Cardiac muscle cell (in vitro differentiated cells and primary cell): Measurements from ENCODE around the gene KCNH8. TPM values are rescaled to one million over a fixed set of nuclear protein-coding genes. Genes with fewer than 3 reads are reported as not detected.
A peak's percentile ranks its signal among the peaks of the same experiment; 100 is the strongest.

ENCODE experiments used
- DNase-seq, 2 donors: peaks; one replicate each; pipeline versions ENCODE4 v3.0.0 to v3.0.0-alpha.2; 2010 to 2017; ENCODE audit warnings: low read depth in 1 of 2, low spot score in 1 of 2
- H3K27ac ChIP-seq: fragments of 200-600 bp; sonication (generic); 2 replicates; pipeline ENCODE4 v1.5.1; 2016
- H3K27me3 ChIP-seq: fragments of 200-600 bp; sonication (generic); 2 replicates; pipeline ENCODE4 v1.6.0; 2016; ENCODE audit warnings: control low read depth
- H3K36me3 ChIP-seq: fragments of 200-600 bp; sonication (generic); 2 replicates; pipeline ENCODE4 v1.5.1; 2016; ENCODE audit warnings: control low read depth
- H3K4me1 ChIP-seq: fragments of 200-600 bp; sonication (generic); 2 replicates; pipeline ENCODE4 v1.8.1; 2017; ENCODE audit warnings: low read depth, mild to moderate bottlenecking, mixed run types
- H3K4me3 ChIP-seq: fragments of 200-600 bp; sonication (generic); 2 replicates; pipeline ENCODE4 v1.5.1; 2016; ENCODE audit warnings: mild to moderate bottlenecking
- H3K9me3 ChIP-seq: fragments of 200-600 bp; sonication (generic); 2 replicates; pipeline ENCODE4 v1.5.1; 2017; ENCODE audit warnings: low read depth, mild to moderate bottlenecking, control low read depth
- CTCF ChIP-seq: IDR thresholded peaks from 2 replicates; pipeline ENCODE4 v1.5.1; 2012; ENCODE audit warnings: low read depth, mild to moderate bottlenecking, low read length
- polyA plus RNA-seq: library from polyadenylated mRNA; unstranded; fragments of >200 nt; fragmentation: Nextera tagmentation; extraction: Ambion mirVana; gene quantifications from 2 replicates; pipeline ENCODE4 v1.2.1, GENCODE V29; 2016
- total RNA-seq: library from RNA; depleted of rRNA; stranded (reverse); fragments of >200 nt; gene quantifications from 2 replicates; pipeline ENCODE4 v1.2.3, GENCODE V29; 2016

The KCNH8 gene
- total and polyA plus RNA-seq, 2 experiments from 2014 or later: 0.86 TPM; not detected in 1

- no peaks in the 10 kb centered on the region for H3K27me3 ChIP-seq
- no peak for TF ChIP-seq CTCF
- H3K36me3 ChIP-seq: no peaks in the 10 kb centered on the region
- no peak overlapping the region for H3K4me3 ChIP-seq
- H3K9me3 ChIP-seq: no peaks in the 10 kb centered on the region
- H3K4me1 ChIP-seq: no peaks in the 10 kb centered on the region
- no peak overlapping the region for H3K27ac ChIP-seq
- no peak for DNase-seq
These were observed 106.6 kb downstream of the KCNH8 start for GRCh38 chr3:19254784-19255338.

- Histone ChIP-seq H3K4me1 (no peaks in the 10 kb centered on the region), H3K27ac (no peak overlapping the region), H3K36me3 (no peaks in the 10 kb centered on the region), H3K4me3 (no peak overlapping the region), H3K9me3 (no peaks in the 10 kb centered on the region), H3K27me3 (no peaks in the 10 kb centered on the region)
- peak in 1 of 2 donors; percentile 5 for DNase-seq
- no peak for TF ChIP-seq CTCF
These were observed 108.0 kb downstream of the KCNH8 start for GRCh38 chr3:19256313-19256712.

GRCh38 chr3:19263606-19264005, 115.3 kb downstream of the KCNH8 start:
- H3K9me3 ChIP-seq: no peaks in the 10 kb centered on the region
- H3K4me3 ChIP-seq: no peak overlapping the region
- no peak overlapping the region for H3K27ac ChIP-seq
- TF ChIP-seq CTCF: no peak
- H3K36me3 ChIP-seq: no peaks in the 10 kb centered on the region
- H3K27me3 ChIP-seq: no peaks in the 10 kb centered on the region
- no peak for DNase-seq
- H3K4me1 ChIP-seq: no peaks in the 10 kb centered on the region

- DNase-seq: no peak
- TF ChIP-seq CTCF: no peak
- no peaks in the 10 kb centered on the region for H3K4me1 ChIP-seq
- no peaks in the 10 kb centered on the region for H3K27me3 ChIP-seq
- no peaks in the 10 kb centered on the region for H3K9me3 ChIP-seq
- no peaks in the 10 kb centered on the region for H3K36me3 ChIP-seq
- H3K4me3 ChIP-seq: no peak overlapping the region
- H3K27ac ChIP-seq: no peak overlapping the region
These were observed 116.1 kb downstream of the KCNH8 start for GRCh38 chr3:19264424-19264823.

GRCh38 chr3:19267040-19267439, 118.7 kb downstream of the KCNH8 start:
- no peak for DNase-seq
- no peak overlapping the region for H3K27ac ChIP-seq
- no peaks in the 10 kb centered on the region for H3K36me3 ChIP-seq
- no peaks in the 10 kb centered on the region for H3K4me1 ChIP-seq
- no peaks in the 10 kb centered on the region for H3K9me3 ChIP-seq
- H3K4me3 ChIP-seq: no peak overlapping the region
- no peak for TF ChIP-seq CTCF
- H3K27me3 ChIP-seq: no peaks in the 10 kb centered on the region

GRCh38 chr3:19270481-19270880, 122.2 kb downstream of the KCNH8 start:
- Histone ChIP-seq H3K4me3 (no peak overlapping the region), H3K27me3 (no peaks in the 10 kb centered on the region), H3K4me1 (no peaks in the 10 kb centered on the region), H3K9me3 (no peaks in the 10 kb centered on the region), H3K36me3 (no peaks in the 10 kb centered on the region), H3K27ac (no peak overlapping the region)
- no peak for DNase-seq
- TF ChIP-seq CTCF: no peak
